GM19395 (cell line): Measurements from ENCODE around the gene SPEN.

Experiments
- ATAC-seq: cut with Tn5 transposase; IDR thresholded peaks from one replicate; pipeline ENCODE4 v1.9.1; 2021; ENCODE audit warnings: mild to moderate bottlenecking, moderate library complexity; ENCODE audit not compliant: unreplicated experiment

SPEN gene

GRCh38 chr1:15945832-15946448, 98.4 kb downstream of the SPEN start:
- ATAC-seq = no peak

GRCh38 chr1:15946571-15947381, 99.3 kb downstream of the SPEN start:
- no peak for ATAC-seq

DNA sequence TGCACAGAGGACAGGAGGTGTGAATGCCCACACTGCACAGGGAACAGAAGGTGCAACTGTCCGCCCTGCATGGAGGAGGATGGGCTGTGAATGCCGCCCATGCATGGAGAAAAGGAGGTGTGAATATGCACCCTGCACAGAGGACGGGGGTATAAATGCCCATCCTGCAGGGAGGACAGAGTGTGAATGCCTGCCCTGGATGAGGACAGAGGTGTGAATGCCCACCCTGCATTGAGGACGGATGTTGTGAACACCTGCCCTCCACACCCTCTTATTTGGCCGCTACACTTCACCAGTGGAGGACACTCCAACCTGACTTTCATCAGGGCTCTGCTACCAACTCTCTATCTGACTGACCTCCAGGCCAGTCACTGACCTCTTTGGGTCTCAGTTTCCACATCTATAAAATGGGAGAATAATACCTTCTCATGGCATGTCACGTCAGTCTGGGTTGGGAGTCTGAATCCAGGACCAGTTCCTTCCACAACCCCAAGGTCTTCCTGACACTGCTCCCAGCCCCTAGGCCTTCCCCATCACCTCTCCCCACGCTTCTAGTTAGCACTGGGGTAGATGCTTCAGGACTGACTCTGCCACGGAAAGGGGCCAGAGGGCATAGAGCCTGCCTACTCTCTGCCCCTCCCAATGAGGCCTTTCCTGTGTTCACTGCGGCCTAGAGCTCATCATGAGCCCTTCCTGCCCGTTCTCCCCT, 100.0 kb downstream of the SPEN start:
- ATAC-seq = no peak

DNA sequence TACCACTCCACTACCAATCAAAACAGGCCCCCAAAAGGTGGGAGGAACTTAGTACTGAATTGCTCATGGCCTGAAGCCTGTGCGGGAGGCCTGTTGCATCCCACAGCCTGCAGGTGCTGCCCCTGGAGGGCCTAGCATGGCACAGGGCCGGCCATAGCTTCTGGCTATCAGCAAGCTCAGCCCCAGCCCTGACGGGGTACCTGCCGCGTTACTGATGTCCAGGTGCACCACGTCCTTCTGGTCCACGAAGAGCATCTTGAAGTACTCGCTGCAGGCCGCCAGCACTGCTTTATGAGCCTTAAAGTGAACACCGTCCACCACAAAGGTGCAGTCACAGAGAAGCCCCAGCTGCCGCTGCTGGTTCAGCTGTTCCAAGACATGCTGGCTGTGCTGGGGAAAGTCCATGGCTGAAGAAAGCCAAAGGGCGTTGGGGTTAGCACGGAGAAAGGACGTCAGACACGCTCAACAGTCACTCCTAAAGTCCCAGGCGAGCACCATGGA, 100.6 kb downstream of the SPEN start:
- no peak for ATAC-seq

DNA sequence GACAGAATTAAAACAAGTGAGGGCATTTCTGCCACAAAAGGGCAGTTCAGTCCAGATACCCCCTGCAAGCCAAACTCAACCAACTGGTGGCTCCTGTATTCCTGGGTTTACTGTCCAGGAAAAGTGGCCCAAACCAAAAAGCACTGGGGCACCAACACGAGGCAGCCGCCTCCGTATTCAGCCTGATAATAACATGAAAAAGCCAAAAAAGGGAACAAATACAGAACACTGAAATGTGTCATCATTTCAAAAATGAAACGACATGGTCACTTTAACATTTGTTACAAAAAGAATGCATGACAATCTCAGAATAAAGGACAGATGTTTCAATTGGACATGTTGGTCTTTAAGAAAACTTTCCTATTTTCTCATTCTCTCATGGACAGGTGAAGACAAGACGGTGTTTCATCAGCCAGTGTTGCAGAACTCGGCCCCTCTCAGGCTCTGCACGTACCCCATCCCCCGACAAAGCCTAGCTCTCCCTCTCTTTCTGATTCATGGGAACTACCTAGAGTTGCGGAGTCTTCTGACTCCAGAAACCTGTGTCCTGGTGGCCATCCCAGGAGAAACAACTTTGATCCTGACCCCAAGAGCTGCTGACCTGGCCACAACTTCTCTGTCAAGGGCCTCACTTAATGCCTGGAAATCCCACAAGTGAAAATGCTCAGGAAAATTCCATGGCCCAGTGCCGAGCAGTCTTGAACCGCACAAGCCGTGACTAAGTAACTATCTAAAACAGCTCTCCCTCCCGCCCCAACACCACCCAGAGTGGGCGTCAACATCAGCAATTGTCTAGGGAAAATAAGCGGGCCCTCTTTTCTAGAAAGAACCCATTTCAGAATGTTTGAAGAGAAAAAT, 101.3 kb downstream of the SPEN start:
- no peak for ATAC-seq

GRCh38 chr1:15949453-15950245, 102.1 kb downstream of the SPEN start:
- ATAC-seq = peak; percentile 68

DNA sequence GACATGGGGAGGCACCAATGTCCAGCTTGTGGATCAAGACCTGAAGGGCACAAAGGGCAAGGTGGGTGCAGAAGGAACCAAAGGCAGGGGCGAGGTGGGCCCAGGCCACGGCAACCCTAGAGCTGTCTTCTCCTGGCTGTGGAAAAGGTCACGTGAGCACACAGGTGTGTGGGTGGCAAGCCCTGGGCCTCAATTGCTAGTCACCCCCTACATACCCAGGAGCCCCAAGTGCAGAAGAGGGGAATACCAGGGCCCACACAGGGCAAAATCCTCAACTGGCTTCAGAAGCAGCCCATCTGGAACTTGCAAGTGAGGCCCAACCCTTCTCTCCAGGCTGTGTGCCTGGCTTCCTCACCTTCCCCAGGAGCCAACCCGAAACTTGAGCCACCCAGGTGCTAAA, 102.8 kb downstream of the SPEN start:
- no peak for ATAC-seq

DNA sequence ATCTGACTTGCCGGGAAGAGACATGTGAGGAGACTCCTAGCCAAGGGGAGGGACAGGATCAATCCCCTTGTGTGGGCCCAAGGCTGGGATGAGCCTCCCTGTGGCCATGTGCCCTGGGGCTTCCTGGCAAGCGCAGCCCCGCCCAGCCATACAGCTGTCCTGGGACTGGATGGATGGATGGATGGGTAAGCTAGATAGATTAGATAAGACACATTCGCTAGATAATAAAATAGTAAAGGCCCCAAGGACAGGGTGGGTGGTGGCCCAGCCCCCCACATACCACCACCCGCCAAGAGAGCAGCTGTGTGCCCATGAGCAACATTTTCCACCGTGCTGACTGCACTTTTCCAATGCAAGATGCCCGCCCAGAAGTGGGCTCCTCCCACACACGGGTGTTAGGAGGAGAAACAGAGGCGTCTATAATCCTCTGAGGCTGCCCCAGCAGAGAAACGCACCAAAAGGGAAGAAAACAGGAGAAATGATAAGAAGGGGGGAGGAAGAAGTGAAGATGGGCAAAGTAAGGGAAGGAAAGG, 103.3 kb downstream of the SPEN start:
- no peak for ATAC-seq

DNA sequence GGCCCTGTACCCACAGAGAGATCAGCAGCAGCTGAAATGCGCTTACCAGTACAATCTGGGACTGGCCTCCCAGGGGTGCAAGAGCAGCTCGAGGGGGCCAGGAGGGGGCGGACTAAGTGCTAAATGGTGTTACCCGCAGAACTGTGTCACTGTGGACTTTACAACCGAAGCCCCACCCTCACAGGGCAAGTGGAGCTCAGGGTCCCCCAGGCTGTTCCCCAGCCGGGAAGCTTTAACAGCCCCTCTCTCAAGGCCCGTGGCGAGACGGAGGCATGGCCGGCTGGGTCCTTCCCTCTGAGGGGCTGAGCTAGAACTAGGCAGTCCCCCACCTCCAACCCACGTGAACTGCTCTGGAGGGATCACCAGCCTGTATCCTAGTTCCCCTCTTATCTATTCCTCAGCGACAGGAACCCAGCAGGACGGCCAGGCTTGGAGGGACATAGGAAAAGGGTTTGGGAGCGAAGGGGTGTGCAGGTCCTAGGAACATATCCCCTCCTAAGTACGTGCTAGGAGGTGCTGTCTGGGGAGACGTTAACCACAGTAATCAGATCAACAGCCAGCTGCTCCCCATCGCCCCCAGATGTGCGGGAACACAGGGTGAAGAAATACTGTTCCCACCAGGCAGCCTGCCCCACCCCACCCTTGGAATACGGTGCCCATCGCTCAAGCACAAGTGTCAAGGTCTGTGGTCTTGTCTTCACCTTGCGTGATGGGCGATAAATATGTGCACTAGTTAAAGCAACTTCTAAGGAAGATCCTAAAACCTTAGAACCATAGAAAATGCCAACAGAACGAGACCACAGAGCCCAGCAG, 104.0 kb downstream of the SPEN start:
- ATAC-seq = no peak

GRCh38 chr1:15952317-15953258, 105.1 kb downstream of the SPEN start:
- no peak for ATAC-seq

DNA sequence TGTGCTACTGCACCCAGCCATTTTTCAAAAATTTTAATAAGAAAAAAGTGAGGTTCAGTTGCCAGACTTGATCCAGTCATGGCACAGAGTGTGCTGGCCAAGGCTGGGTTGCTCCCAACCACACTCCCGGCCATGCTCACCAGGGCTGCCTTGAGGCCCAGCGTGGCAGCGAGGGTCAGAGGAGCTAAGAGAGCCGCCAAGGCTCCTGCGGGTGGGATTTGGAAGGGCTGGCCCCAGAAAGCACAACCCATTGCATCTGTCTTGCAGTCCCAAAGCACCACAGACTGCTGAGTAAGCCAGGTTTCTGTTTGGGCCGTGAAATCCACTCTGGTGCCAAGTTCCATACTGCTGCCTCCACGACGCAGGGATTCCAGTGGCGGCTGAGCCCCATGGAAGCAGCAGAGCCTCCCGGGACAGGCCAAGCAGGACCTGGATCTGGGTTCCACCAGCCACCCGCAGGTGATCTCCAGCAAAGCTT, 105.8 kb downstream of the SPEN start:
- ATAC-seq = no peak

- no peak for ATAC-seq
Observed at GRCh38 chr1:15953791-15954241, 106.3 kb downstream of the SPEN start.

DNA sequence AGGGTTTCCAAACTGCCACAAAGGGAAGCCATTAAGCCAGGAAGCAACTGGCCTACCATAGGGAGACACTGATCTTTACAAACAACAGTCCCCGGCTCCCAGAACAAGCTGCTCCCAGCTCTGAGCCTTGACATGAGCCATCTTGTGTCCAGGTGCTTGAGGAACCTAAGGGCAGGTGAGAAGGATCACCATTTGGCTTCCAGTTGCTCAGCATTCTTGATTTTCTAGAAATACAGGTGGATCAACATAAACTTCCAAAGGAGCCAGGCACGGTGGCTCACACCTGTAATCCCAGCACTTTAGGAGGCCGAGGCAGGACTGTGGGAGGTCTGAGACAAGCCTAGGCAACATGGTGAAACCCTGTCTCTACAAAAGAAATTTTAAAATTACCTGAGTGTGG, 106.8 kb downstream of the SPEN start:
- ATAC-seq = no peak

GRCh38 chr1:15955552-15955951, 108.0 kb downstream of the SPEN start:
- no peak for ATAC-seq

DNA sequence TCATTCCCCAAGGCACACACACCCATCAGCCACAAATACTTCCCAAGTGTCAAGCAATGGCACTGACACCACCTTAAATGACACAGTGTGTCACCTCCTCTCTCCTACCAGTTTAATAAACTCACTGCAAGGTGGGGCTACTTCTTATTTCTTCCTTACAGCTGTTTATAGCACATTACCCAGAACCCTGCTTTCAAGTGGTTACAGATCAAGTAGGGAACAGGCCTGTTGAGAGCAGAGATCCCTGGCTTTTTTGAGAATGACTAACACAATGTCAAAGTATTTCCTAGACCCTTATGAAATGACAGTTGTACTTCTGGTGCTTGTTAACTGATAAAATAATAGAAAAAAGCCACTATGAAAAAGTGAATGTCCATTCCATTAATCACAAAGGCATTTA, 108.6 kb downstream of the SPEN start:
- no peak for ATAC-seq

DNA sequence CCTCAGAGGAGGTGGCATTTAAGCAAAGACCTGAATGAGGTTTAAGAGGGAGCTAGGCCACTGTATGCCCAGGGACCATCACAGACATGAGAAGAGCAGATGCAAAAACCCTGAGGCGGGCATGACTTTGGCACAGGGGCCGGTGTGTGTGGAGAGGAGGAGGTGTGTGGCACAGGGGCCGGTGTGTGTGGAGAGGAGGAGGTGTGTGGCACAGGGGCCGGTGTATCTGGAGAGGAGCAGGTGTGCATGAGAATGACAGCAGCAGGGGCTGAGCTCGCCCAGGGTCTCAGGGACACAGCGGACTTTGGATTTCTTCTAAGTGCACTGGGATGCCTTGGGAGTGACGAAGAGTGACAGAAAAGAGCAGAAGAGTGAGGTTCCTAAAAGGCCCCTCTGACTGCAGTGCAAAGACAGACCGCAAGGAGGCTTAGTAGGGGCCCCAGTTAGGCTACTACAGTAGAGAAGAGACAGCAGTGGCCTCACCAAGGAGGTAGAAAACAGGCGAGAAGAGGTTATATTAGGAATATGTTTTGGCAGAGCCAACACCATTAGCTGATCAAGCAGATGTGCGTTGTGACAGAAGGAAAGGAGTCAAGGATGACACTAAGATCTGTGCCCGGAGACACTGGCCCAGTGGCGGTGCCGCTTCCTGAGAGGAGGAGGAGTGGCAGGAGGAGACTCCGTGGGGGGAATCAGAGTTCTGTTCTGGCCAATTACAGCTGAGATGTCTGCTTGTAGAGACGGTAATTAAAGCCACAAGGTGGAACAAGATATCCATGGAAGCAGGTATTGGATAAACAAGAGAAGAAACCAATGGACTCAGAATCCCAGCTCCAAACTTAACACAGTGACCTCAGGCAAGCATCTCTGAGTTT, 110.0 kb downstream of the SPEN start:
- ATAC-seq = no peak

GRCh38 chr1:15958111-15958510, 110.6 kb downstream of the SPEN start:
- no peak for ATAC-seq
